Trophoblast cell (in vitro differentiated cells and primary cell): ENCODE data around the gene ZNF524.
A peak's percentile ranks its signal among the peaks of the same experiment; 100 is the strongest.

Experiments
- DNase-seq, 2 donors: peaks; one replicate each; pipeline ENCODE4 v3.0.0-alpha.2; 2016
- H2AFZ ChIP-seq: 2 replicates; pipeline ENCODE4 v1.6.1; 2013; ENCODE audit warnings: low read length, moderate library complexity, mild to moderate bottlenecking; ENCODE audit not compliant: insufficient read depth, poor library complexity
- H2AK5ac ChIP-seq: 2 replicates; pipeline ENCODE4 v1.6.1; 2013; ENCODE audit warnings: mild to moderate bottlenecking, low read length
- H2BK120ac ChIP-seq: 2 replicates; pipeline ENCODE4 v1.6.1; 2013; ENCODE audit warnings: low read length, mild to moderate bottlenecking, moderate library complexity; ENCODE audit not compliant: insufficient read depth, poor library complexity
- H2BK12ac ChIP-seq: 2 replicates; pipeline ENCODE4 v1.6.1; 2013; ENCODE audit warnings: mild to moderate bottlenecking, low read length, moderate library complexity
- H2BK5ac ChIP-seq: 2 replicates; pipeline ENCODE4 v1.6.1; 2013; ENCODE audit warnings: low read length, low read depth, moderate library complexity, mild to moderate bottlenecking; ENCODE audit not compliant: poor library complexity
- H3K14ac ChIP-seq: 2 replicates; pipeline ENCODE4 v1.6.1; 2013; ENCODE audit warnings: mild to moderate bottlenecking, low read length
- H3K18ac ChIP-seq: 2 replicates; pipeline ENCODE4 v1.6.1; 2013; ENCODE audit warnings: mild to moderate bottlenecking, low read length
- H3K23ac ChIP-seq: 2 replicates; pipeline ENCODE4 v1.6.1; 2013; ENCODE audit warnings: low read length
- H3K27ac ChIP-seq: 2 replicates; pipeline ENCODE4 v1.5.1; 2013; ENCODE audit warnings: low read depth, mild to moderate bottlenecking, inconsistent platforms, low read length, moderate library complexity
- H3K27me3 ChIP-seq: 2 replicates; pipeline ENCODE4 v1.6.1; 2013; ENCODE audit warnings: inconsistent platforms, mild to moderate bottlenecking, low read length, moderate library complexity; ENCODE audit not compliant: insufficient read depth
- H3K36me3 ChIP-seq, 2 experiments: 1 replicate in 1 of 2; 2 replicates in 1 of 2; pipeline ENCODE4 v1.6.1; 2013; ENCODE audit warnings: low read length in 2 of 2, mild to moderate bottlenecking in 2 of 2, moderate library complexity in 1 of 2; ENCODE audit not compliant: insufficient read depth in 2 of 2, control insufficient read depth in 1 of 2
- H3K4ac ChIP-seq: 2 replicates; pipeline ENCODE4 v1.6.1; 2013; ENCODE audit warnings: low read depth, mild to moderate bottlenecking, low read length, moderate library complexity
- H3K4me1 ChIP-seq, 2 experiments: 1 replicate in 1 of 2; 2 replicates in 1 of 2; pipeline ENCODE4 v1.6.1; 2013; ENCODE audit warnings: low read length in 2 of 2, mild to moderate bottlenecking in 2 of 2, moderate library complexity in 1 of 2; ENCODE audit not compliant: insufficient read depth in 2 of 2, control insufficient read depth in 1 of 2
- H3K4me2 ChIP-seq: 2 replicates; pipeline ENCODE4 v1.6.1; 2013; ENCODE audit warnings: inconsistent platforms, mild to moderate bottlenecking, low read length, moderate library complexity
- H3K4me3 ChIP-seq: 2 replicates; pipeline ENCODE4 v1.5.1; 2013; ENCODE audit warnings: mild to moderate bottlenecking, low read depth, low read length, inconsistent platforms
- H3K79me1 ChIP-seq: one replicate; pipeline ENCODE4 v1.6.1; 2013; ENCODE audit warnings: low read length
- H3K79me2 ChIP-seq: 2 replicates; pipeline ENCODE4 v1.6.1; 2013; ENCODE audit warnings: low read length, mild to moderate bottlenecking; ENCODE audit not compliant: control insufficient read depth, insufficient read depth, poor library complexity
- H3K9ac ChIP-seq: 2 replicates; pipeline ENCODE4 v1.6.1; 2013; ENCODE audit warnings: mild to moderate bottlenecking, low read length
- H3K9me3 ChIP-seq: 2 replicates; pipeline ENCODE4 v1.6.1; 2013; ENCODE audit warnings: low read depth, mild to moderate bottlenecking, control low read depth, inconsistent platforms, low read length; ENCODE audit not compliant: insufficient read depth
- H4K12ac ChIP-seq: 2 replicates; pipeline ENCODE4 v1.6.1; 2013; ENCODE audit warnings: low read depth, mild to moderate bottlenecking, low read length, moderate library complexity
- H4K8ac ChIP-seq: 2 replicates; pipeline ENCODE4 v1.6.1; 2013; ENCODE audit warnings: low read depth, mild to moderate bottlenecking, low read length, moderate library complexity
- H4K91ac ChIP-seq: one replicate; pipeline ENCODE4 v1.6.1; 2013; ENCODE audit warnings: low read depth, mild to moderate bottlenecking, low read length, moderate library complexity
- WGBS: extraction: QIAGEN DNeasy Blood & Tissue Kit; methylation state at CpG from one replicate; pipeline ENCODE4 v1.1.7; 2013; ENCODE audit warnings: missing lambda C conversion rate; ENCODE audit not compliant: insufficient read length, insufficient coverage; ENCODE audit errors: extremely low coverage; 5-methylcytosine and 5-hydroxymethylcytosine counted together

Gene ZNF524

GRCh38 chr19:55579766-55580621, 20.1 kb upstream of the ZNF524 start:
- Histone ChIP-seq H2BK120ac (peak overlapping the region; percentile 65), H3K79me2 (peaks cover 11% of the 10 kb centered on the region), H3K27ac (peak overlapping the region; percentile 94), H3K27me3 (no peaks in the 10 kb centered on the region), H4K12ac (peak overlapping the region; percentile 71), H3K4me2 (peak overlapping the region; percentile 81), H2BK5ac (peak overlapping the region; percentile 86), H3K18ac (peak overlapping the region; percentile 96), H3K79me1 (peaks cover 13% of the 10 kb centered on the region), H3K4me1 (peaks cover 3 to 7% of the 10 kb centered on the region in 2 experiments), H2BK12ac (no peak overlapping the region), H3K36me3 (peaks cover 25 to 26% of the 10 kb centered on the region in 2 experiments), H2AFZ (peak overlapping the region; percentile 68), H3K9ac (peak overlapping the region; percentile 98), H3K4ac (peak overlapping the region; percentile 84), H4K91ac (peak overlapping the region; percentile 96), H3K14ac (peak overlapping the region; percentile 91), H2AK5ac (peak overlapping the region; percentile 97), H3K4me3 (peak overlapping the region; percentile 92), H3K23ac (no peak overlapping the region), H4K8ac (peak overlapping the region; percentile 94), H3K9me3 (peaks cover 2% of the 10 kb centered on the region)
- no CpG with 5 or more reads among the region's 20 CpGs for WGBS
- no peak for DNase-seq

GRCh38 chr19:55580628-55581144, 19.4 kb upstream of the ZNF524 start, which contains the start of gene ZNF579:
TSS of gene ZNF579 (minus strand) at chr19:55580848. CDS start at chr19:55579639, 1,209 bp downstream.
- Histone ChIP-seq H3K79me1 (peaks cover 16% of the 10 kb centered on the region), H3K4me3 (peak within 1 kb of the TSS; percentile 92), H3K36me3 (peaks cover 25 to 26% of the 10 kb centered on the region in 2 experiments), H2BK5ac (peak within 1 kb of the TSS; percentile 86), H3K4ac (peak within 1 kb of the TSS; percentile 84), H3K79me2 (peaks cover 13% of the 10 kb centered on the region), H3K23ac (no peak within 1 kb of the TSS), H2BK12ac (no peak within 1 kb of the TSS), H3K4me1 (peaks cover 5 to 9% of the 10 kb centered on the region in 2 experiments), H2AK5ac (peak within 1 kb of the TSS; percentile 97), H3K14ac (peak within 1 kb of the TSS; percentile 91), H3K27me3 (no peaks in the 10 kb centered on the region), H3K27ac (peak within 1 kb of the TSS; percentile 94), H3K9me3 (peaks cover 2% of the 10 kb centered on the region), H4K8ac (peak within 1 kb of the TSS; percentile 94), H4K12ac (peak within 1 kb of the TSS; percentile 86), H3K9ac (peak within 1 kb of the TSS; percentile 98), H2BK120ac (peak within 1 kb of the TSS; percentile 65), H3K4me2 (peak within 1 kb of the TSS; percentile 81), H2AFZ (peak within 1 kb of the TSS; percentile 68), H4K91ac (peak within 1 kb of the TSS; percentile 96), H3K18ac (peak within 1 kb of the TSS; percentile 96)
- WGBS, result no CpG with 5 or more reads among the region's 24 CpGs
- DNase-seq, result peak in 1 of 2 donors; percentile 19

DNA sequence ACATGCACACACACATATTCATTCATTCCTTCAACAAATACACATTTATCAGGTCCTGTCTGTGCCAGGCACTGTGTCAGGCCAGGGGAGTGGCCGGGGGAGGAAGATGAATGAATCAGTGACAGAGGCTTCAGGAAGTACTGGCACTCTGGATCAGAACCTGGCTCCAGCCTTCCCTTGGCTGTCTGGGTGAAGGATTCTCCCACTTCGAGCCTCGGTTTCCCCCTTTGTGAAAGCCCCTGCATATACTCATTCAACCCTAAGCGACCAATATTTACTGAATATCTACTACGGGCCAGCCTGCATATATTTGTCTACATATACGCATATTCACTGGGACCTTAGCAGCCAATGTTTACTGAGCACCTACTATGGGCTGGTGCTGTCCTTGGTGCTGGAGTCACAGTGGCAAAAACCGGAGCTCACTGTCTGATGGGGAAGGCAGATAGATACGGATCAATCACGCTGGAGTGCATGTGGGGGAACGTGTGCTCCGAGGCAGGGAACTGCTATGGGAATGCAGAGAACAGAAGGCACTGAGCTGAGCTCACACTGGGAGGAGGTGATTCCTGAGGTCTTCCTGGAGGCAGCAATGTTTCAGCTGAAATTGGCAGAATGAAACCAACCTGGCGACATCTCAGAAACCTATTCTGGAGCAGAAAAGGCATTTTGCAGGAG, 18.8 kb upstream of the ZNF524 start:
- DNase-seq, result peak in 1 of 2 donors; percentile 8
- no peak overlapping the region for H3K23ac ChIP-seq
- peak overlapping the region; percentile 78 for H4K91ac ChIP-seq
- H2BK12ac ChIP-seq, result no peak overlapping the region
- peaks cover 19% of the 10 kb centered on the region for H3K79me1 ChIP-seq
- H3K27ac ChIP-seq, result peak overlapping the region; percentile 11
- no peak overlapping the region for H3K4ac ChIP-seq
- H3K79me2 ChIP-seq, result peaks cover 13% of the 10 kb centered on the region
- peak overlapping the region; percentile 58 for H2AK5ac ChIP-seq
- H2BK5ac ChIP-seq, result peak overlapping the region; percentile 70
- peak overlapping the region; percentile 93 for H4K8ac ChIP-seq
- no CpG with 5 or more reads among the region's 12 CpGs for WGBS
- peak overlapping the region; percentile 86 for H4K12ac ChIP-seq
- peak overlapping the region; percentile 61 for H3K14ac ChIP-seq
- H3K4me3 ChIP-seq, result peak overlapping the region; percentile 59
- peaks cover 5 to 13% of the 10 kb centered on the region in 2 experiments for H3K4me1 ChIP-seq
- H3K27me3 ChIP-seq, result no peaks in the 10 kb centered on the region
- H3K9ac ChIP-seq, result peak overlapping the region; percentile 18
- peak overlapping the region; percentile 72 for H3K4me2 ChIP-seq
- peak overlapping the region; percentile 67 for H3K18ac ChIP-seq
- peaks cover 25 to 26% of the 10 kb centered on the region in 2 experiments for H3K36me3 ChIP-seq
- peak overlapping the region; percentile 61 for H2AFZ ChIP-seq
- H3K9me3 ChIP-seq, result peaks cover 2% of the 10 kb centered on the region
- H2BK120ac ChIP-seq, result peak overlapping the region; percentile 20

DNA sequence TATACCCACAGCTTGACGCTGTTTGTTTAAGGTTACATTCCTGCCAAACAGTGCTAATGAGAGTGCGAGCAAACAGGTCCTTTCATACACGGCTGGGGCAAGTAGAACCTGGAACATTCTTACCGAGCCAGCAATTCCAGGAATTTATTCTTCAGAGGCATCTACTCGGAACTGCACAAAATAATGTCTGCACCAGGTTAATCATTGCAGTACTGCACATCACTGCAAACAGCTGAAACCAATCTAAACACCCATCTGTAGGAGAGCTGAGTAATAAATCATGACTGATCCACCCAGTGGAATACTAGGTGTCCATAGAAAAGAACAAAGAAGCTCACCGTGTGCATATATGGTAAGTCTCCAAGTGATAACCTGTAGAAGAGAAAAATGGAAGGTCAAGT, 18.3 kb upstream of the ZNF524 start:
- H3K4me2 ChIP-seq, result no peak overlapping the region
- H3K36me3 ChIP-seq, result peaks cover 23 to 25% of the 10 kb centered on the region in 2 experiments
- no peak overlapping the region for H3K18ac ChIP-seq
- H3K9me3 ChIP-seq, result peaks cover 2% of the 10 kb centered on the region
- H2BK120ac ChIP-seq, result no peak overlapping the region
- no peaks in the 10 kb centered on the region for H3K27me3 ChIP-seq
- peaks cover 22% of the 10 kb centered on the region for H3K79me1 ChIP-seq
- peaks cover 8 to 17% of the 10 kb centered on the region in 2 experiments for H3K4me1 ChIP-seq
- H4K12ac ChIP-seq, result no peak overlapping the region
- no peak overlapping the region for H3K14ac ChIP-seq
- no peak overlapping the region for H4K8ac ChIP-seq
- no CpG with 5 or more reads among the region's 6 CpGs for WGBS
- peak in 1 of 2 donors; percentile 61 for DNase-seq
- H4K91ac ChIP-seq, result no peak overlapping the region
- no peak overlapping the region for H2BK12ac ChIP-seq
- no peak overlapping the region for H3K4ac ChIP-seq
- H3K9ac ChIP-seq, result no peak overlapping the region
- H3K79me2 ChIP-seq, result peaks cover 13% of the 10 kb centered on the region
- no peak overlapping the region for H3K23ac ChIP-seq
- no peak overlapping the region for H2AK5ac ChIP-seq
- no peak overlapping the region for H2BK5ac ChIP-seq
- H3K4me3 ChIP-seq, result no peak overlapping the region
- no peak overlapping the region for H3K27ac ChIP-seq
- no peak overlapping the region for H2AFZ ChIP-seq
